ENCODE results near the gene SLC12A2.

- no peak for TF ChIP-seq POLR2A (IDR thresholded peaks at IDR 0.05; ENCODE audit: low read depth, low read length)
- no peak for TF ChIP-seq POLR2AphosphoS5 (IDR thresholded peaks at IDR 0.05; ENCODE audit: low read depth, low read length)
- no peak for TF ChIP-seq TAF1 (IDR thresholded peaks at IDR 0.05; ENCODE audit: borderline replicate concordance, low read depth, low read length)
Measured at GRCh38 chr5:128172102-128172501, 88.5 kb downstream of the SLC12A2 start.
